Cardiac muscle cell (in vitro differentiated cells and primary cell): ENCODE results near the gene RASGRF2. TPM values are rescaled to one million over a fixed set of nuclear protein-coding genes. Genes with fewer than 3 reads are reported as not detected.

ENCODE experiments used
- DNase-seq, 2 donors: peaks; one replicate each; pipeline versions ENCODE4 v3.0.0 to v3.0.0-alpha.2; 2010 to 2017; ENCODE audit warnings: low read depth in 1 of 2, low spot score in 1 of 2
- H3K27ac ChIP-seq: fragments of 200-600 bp; sonication (generic); 2 replicates; pipeline ENCODE4 v1.5.1; 2016
- H3K27me3 ChIP-seq: fragments of 200-600 bp; sonication (generic); 2 replicates; pipeline ENCODE4 v1.6.0; 2016; ENCODE audit warnings: control low read depth
- H3K36me3 ChIP-seq: fragments of 200-600 bp; sonication (generic); 2 replicates; pipeline ENCODE4 v1.5.1; 2016; ENCODE audit warnings: control low read depth
- H3K4me1 ChIP-seq: fragments of 200-600 bp; sonication (generic); 2 replicates; pipeline ENCODE4 v1.8.1; 2017; ENCODE audit warnings: low read depth, mild to moderate bottlenecking, mixed run types
- H3K4me3 ChIP-seq: fragments of 200-600 bp; sonication (generic); 2 replicates; pipeline ENCODE4 v1.5.1; 2016; ENCODE audit warnings: mild to moderate bottlenecking
- H3K9me3 ChIP-seq: fragments of 200-600 bp; sonication (generic); 2 replicates; pipeline ENCODE4 v1.5.1; 2017; ENCODE audit warnings: low read depth, mild to moderate bottlenecking, control low read depth
- CTCF ChIP-seq: IDR thresholded peaks from 2 replicates; pipeline ENCODE4 v1.5.1; 2012; ENCODE audit warnings: low read depth, mild to moderate bottlenecking, low read length
- polyA plus RNA-seq: library from polyadenylated mRNA; unstranded; fragments of >200 nt; fragmentation: Nextera tagmentation; extraction: Ambion mirVana; gene quantifications from 2 replicates; pipeline ENCODE4 v1.2.1, GENCODE V29; 2016
- total RNA-seq: library from RNA; depleted of rRNA; stranded (reverse); fragments of >200 nt; gene quantifications from 2 replicates; pipeline ENCODE4 v1.2.3, GENCODE V29; 2016

The RASGRF2 gene
- total and polyA plus RNA-seq, 2 experiments from 2014 or later: 0.06 to 0.33 TPM

GRCh38 chr5:81230416-81230815, 270.3 kb downstream of the RASGRF2 start:
- no peak for TF ChIP-seq CTCF
- no peaks in the 10 kb centered on the region for H3K9me3 ChIP-seq
- no peak overlapping the region for H3K4me3 ChIP-seq
- H3K27me3 ChIP-seq: no peaks in the 10 kb centered on the region
- H3K27ac ChIP-seq: no peak overlapping the region
- H3K36me3 ChIP-seq: no peaks in the 10 kb centered on the region
- no peak for DNase-seq
- H3K4me1 ChIP-seq: peaks cover 51% of the 10 kb centered on the region

- Histone ChIP-seq H3K36me3 (no peaks in the 10 kb centered on the region), H3K4me3 (peak overlapping the region; percentile 22), H3K9me3 (no peaks in the 10 kb centered on the region), H3K4me1 (peaks cover 51% of the 10 kb centered on the region), H3K27me3 (no peaks in the 10 kb centered on the region), H3K27ac (peak overlapping the region; percentile 94)
- DNase-seq: peak; percentile 58 to 82
- no peak for TF ChIP-seq CTCF
Measured at GRCh38 chr5:81232464-81233079, 272.4 kb downstream of the RASGRF2 start.

GRCh38 chr5:81233080-81233634, 273.0 kb downstream of the RASGRF2 start, which contains the start of gene CKMT2:
Gene CKMT2 (plus strand): TSS chr5:81233322. CDS start chr5:81251133, 17,811 bp downstream.
- no peaks in the 10 kb centered on the region for H3K36me3 ChIP-seq
- H3K27me3 ChIP-seq: no peaks in the 10 kb centered on the region
- TF ChIP-seq CTCF: no peak
- H3K4me3 ChIP-seq: peak within 1 kb of the TSS; percentile 22
- peak; percentile 74 to 87 for DNase-seq
- H3K27ac ChIP-seq: peak within 1 kb of the TSS; percentile 94
- H3K9me3 ChIP-seq: no peaks in the 10 kb centered on the region
- peaks cover 51% of the 10 kb centered on the region for H3K4me1 ChIP-seq

- no peaks in the 10 kb centered on the region for H3K27me3 ChIP-seq
- peaks cover 51% of the 10 kb centered on the region for H3K4me1 ChIP-seq
- no peak for TF ChIP-seq CTCF
- peak overlapping the region; percentile 77 for H3K27ac ChIP-seq
- DNase-seq: no peak
- no peak overlapping the region for H3K4me3 ChIP-seq
- no peaks in the 10 kb centered on the region for H3K9me3 ChIP-seq
- no peaks in the 10 kb centered on the region for H3K36me3 ChIP-seq
Measured at GRCh38 chr5:81234299-81234698, 274.1 kb downstream of the RASGRF2 start.

- no peaks in the 10 kb centered on the region for H3K36me3 ChIP-seq
- H3K27me3 ChIP-seq: no peaks in the 10 kb centered on the region
- peaks cover 50% of the 10 kb centered on the region for H3K4me1 ChIP-seq
- no peak overlapping the region for H3K4me3 ChIP-seq
- no peak for TF ChIP-seq CTCF
- peak overlapping the region; percentile 77 for H3K27ac ChIP-seq
- peak in 1 of 2 donors; percentile 17 for DNase-seq
- no peaks in the 10 kb centered on the region for H3K9me3 ChIP-seq
Measured at GRCh38 chr5:81234801-81235200, 274.6 kb downstream of the RASGRF2 start.
